Adipocyte (in vitro differentiated cells): Measurements from ENCODE around the gene GTSE1.

Source experiments
- DNase-seq: peaks from one replicate; pipeline ENCODE4 v3.0.0-alpha.2; 2015; ENCODE audit warnings: low read depth
- H3K27me3 ChIP-seq: replicated peaks from 2 replicates; pipeline ENCODE4 v1.7.0; 2013; ENCODE audit warnings: mild to moderate bottlenecking, low read length, moderate library complexity; ENCODE audit not compliant: control insufficient read depth, insufficient read depth
- H3K36me3 ChIP-seq: 2 replicates; pipeline ENCODE4 v1.7.0; 2013; ENCODE audit warnings: low read length, mild to moderate bottlenecking, moderate library complexity; ENCODE audit not compliant: control insufficient read depth, insufficient read depth, severe bottlenecking
- H3K4me1 ChIP-seq: 2 replicates; pipeline ENCODE4 v1.7.0; 2013; ENCODE audit warnings: mild to moderate bottlenecking, low read length, moderate library complexity; ENCODE audit not compliant: control insufficient read depth, insufficient read depth
- H3K4me3 ChIP-seq: 2 replicates; pipeline ENCODE4 v1.7.0; 2013; ENCODE audit warnings: mild to moderate bottlenecking, low read length, moderate library complexity
- H3K9ac ChIP-seq: 2 replicates; pipeline ENCODE4 v1.7.0; 2013; ENCODE audit warnings: mild to moderate bottlenecking, low read length, moderate library complexity
- H3K9me3 ChIP-seq: 2 replicates; pipeline ENCODE4 v1.7.0; 2013; ENCODE audit warnings: mild to moderate bottlenecking, low read length, moderate library complexity; ENCODE audit not compliant: control insufficient read depth

GTSE1 gene

GRCh38 chr22:46379066-46379930 lies 82.6 kb downstream of the GTSE1 start:
- Histone ChIP-seq H3K4me3 (no peak overlapping the region), H3K4me1 (no peaks in the 10 kb centered on the region), H3K9ac (no peak overlapping the region), H3K36me3 (no peaks in the 10 kb centered on the region), H3K9me3 (peaks cover 9% of the 10 kb centered on the region), H3K27me3 (peaks cover 31% of the 10 kb centered on the region)
- DNase-seq: no peak

- Histone ChIP-seq H3K9ac (no peak overlapping the region), H3K4me1 (no peaks in the 10 kb centered on the region), H3K9me3 (peaks cover 9% of the 10 kb centered on the region), H3K36me3 (no peaks in the 10 kb centered on the region), H3K4me3 (no peak overlapping the region), H3K27me3 (peaks cover 28% of the 10 kb centered on the region)
- DNase-seq: no peak
These were observed 83.4 kb downstream of the GTSE1 start for GRCh38 chr22:46380069-46380468.
